Testis (tissue), 3 donors: ENCODE measurements around the gene P2RY4. TPM values are rescaled to one million over a fixed set of nuclear protein-coding genes. Genes with fewer than 3 reads are reported as not detected.
"Not testable (repeated sequence)": the region's sequence is repeated elsewhere in the genome, so short reads cannot be mapped to it uniquely, and the experiment has no call there.

Source experiments
- DNase-seq: peaks from one replicate; pipeline ENCODE4 v3.0.0-alpha.2; 2019
- H3K27ac ChIP-seq, 2 donors: fragments of 200-600 bp; sonication (generic); one replicate each; pipeline ENCODE4 v1.5.1; 2019
- H3K27me3 ChIP-seq: fragments of 200-600 bp; sonication (generic); one replicate; pipeline ENCODE4 v1.5.1; 2019
- H3K36me3 ChIP-seq: fragments of 200-600 bp; sonication (generic); one replicate; pipeline ENCODE4 v1.5.1; 2017; ENCODE audit warnings: low read depth; ENCODE audit errors: missing control alignments
- H3K4me1 ChIP-seq: fragments of 200-600 bp; sonication (generic); one replicate; pipeline ENCODE4 v1.5.1; 2019
- H3K4me3 ChIP-seq, 2 donors: fragments of 200-600 bp; sonication (generic); one replicate each; pipeline ENCODE4 v1.5.1; 2017 to 2019
- H3K9me3 ChIP-seq: fragments of 200-600 bp; sonication (generic); one replicate; pipeline ENCODE4 v1.5.1; 2017
- POLR2A ChIP-seq: fragments of 450-650 bp; IDR thresholded peaks from one replicate; pipeline ENCODE4 v1.6.1; 2017; ENCODE audit warnings: antibody characterized with exemption, mild to moderate bottlenecking, moderate library complexity
- WGBS, 2 donors: methylation state at CpG; one replicate each; pipeline ENCODE4 v1.1.5; 2018; 5-methylcytosine and 5-hydroxymethylcytosine counted together
- intact Hi-C: fragments of 100-400 bp; cut with DNase I; formaldehyde crosslinking; loops from one replicate; pipeline ENCODE4 v1.15.1; 2023; ENCODE audit warnings: low total_unique reads
- polyA plus RNA-seq: library from polyadenylated mRNA; stranded (reverse); fragments of 350-450 nt; fragmentation: Illumina TruSeq; extraction: RNeasy Lipid Tissue Mini Kit (QIAGEN cat#74804); gene quantifications from one replicate; pipeline ENCODE4 v1.2.3, GENCODE V29; 2014; ENCODE audit warnings: low read depth, low replicate concordance; ENCODE audit not compliant: insufficient read depth
- small RNA-seq, 2 donors: library from RNA; depleted of rRNA; stranded (forward); fragments of <200 nt; gene quantifications; one replicate each; pipeline ENCODE3, GENCODE V24; 2016
- total RNA-seq, 2 donors: library from RNA; depleted of rRNA; stranded (reverse); fragments of >200 nt; gene quantifications; one replicate each; pipeline ENCODE4 v1.2.3, GENCODE V29; 2016
- TF ChIP-seq, protein P1 (sequence below), 3 experiments: fragments of 450-650 bp in 2 of 3; fragments of 200-600 bp in 1 of 3; sonication (generic) in 1 of 3; IDR thresholded peaks; one replicate each; pipeline ENCODE4 v1.5.1; 2016 to 2019; ENCODE audit warnings: antibody characterized with exemption in 3 of 3, mild to moderate bottlenecking in 2 of 3, moderate library complexity in 1 of 3

P2RY4 gene
- total and polyA plus RNA-seq, 3 donors from 2014 or later, result 1.2 to 2.3 TPM; not detected in 1

DNA sequence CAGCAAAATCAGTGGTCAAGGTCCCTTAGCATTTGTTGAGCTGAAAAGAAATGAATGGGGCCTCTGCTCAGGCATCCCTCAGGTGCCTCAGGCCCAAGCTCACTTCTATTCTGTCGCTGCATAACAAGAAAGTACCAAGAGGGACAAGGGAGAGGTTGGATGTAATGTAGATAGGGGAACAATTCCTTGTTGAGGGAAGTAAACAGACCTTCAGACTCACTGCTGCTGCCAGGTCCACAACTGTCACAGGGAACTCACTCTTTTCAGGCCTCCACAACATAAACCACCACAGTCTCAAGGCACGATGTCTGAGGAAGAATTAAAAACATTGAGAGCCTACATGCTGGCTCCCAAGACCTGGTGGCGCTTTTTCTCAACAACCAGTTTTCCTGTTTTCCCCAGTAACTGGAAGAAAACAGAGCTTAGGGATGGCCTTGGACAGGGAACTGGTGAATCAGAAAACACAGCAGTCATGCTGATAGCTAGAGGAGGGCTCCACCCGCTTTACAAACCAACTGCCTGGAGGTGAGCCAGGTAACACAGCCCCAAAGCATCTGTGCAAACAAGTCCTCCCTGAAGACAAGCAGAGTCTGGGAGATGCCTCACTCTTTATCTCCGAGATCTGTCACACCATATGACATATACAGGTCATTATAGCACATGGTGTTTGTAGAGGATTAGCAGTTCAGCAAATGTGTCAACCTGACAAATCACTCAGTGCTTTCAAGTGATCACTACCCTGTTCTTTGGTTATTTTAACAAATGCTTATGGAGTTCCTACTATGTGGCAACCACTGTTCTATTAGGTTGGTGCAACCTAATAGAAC is 39.9 kb downstream of the P2RY4 start:
- Histone ChIP-seq H3K9me3 (no peaks in the 10 kb centered on the region), H3K4me3 (no peak overlapping the region), H3K27ac (no peak overlapping the region), H3K4me1 (no peaks in the 10 kb centered on the region), H3K27me3 (no peaks in the 10 kb centered on the region), H3K36me3 (no peaks in the 10 kb centered on the region)
- intact Hi-C loops, result no loop called here
- WGBS, 2 donors, result 43 to 54% methylated on average over 2 to 5 of the region's 5 CpGs
- TF ChIP-seq, protein P1, sequence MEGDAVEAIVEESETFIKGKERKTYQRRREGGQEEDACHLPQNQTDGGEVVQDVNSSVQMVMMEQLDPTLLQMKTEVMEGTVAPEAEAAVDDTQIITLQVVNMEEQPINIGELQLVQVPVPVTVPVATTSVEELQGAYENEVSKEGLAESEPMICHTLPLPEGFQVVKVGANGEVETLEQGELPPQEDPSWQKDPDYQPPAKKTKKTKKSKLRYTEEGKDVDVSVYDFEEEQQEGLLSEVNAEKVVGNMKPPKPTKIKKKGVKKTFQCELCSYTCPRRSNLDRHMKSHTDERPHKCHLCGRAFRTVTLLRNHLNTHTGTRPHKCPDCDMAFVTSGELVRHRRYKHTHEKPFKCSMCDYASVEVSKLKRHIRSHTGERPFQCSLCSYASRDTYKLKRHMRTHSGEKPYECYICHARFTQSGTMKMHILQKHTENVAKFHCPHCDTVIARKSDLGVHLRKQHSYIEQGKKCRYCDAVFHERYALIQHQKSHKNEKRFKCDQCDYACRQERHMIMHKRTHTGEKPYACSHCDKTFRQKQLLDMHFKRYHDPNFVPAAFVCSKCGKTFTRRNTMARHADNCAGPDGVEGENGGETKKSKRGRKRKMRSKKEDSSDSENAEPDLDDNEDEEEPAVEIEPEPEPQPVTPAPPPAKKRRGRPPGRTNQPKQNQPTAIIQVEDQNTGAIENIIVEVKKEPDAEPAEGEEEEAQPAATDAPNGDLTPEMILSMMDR (IDR thresholded peaks at IDR 0.05), result no peak
- TF ChIP-seq POLR2A, result no peak
- DNase-seq, result peak; percentile 31

DNA sequence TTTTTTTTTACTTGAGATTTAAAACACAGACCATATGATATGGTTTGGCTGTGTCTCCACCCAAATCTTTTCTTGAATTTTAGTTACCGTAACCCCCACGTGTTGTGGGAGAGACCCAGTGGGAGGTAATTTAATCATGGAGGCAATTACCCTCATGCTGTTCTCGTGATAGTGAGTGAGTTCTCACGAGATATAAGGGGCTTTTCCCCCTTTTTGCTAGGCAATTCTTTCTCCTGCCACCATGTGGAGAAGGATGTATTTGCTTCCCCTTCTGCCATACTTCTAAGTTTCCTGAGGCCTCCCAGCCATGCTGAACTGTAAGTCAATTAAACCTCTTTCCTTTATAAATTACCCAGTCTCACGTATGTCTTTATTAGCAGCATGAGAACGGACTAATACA is 50.4 kb downstream of the P2RY4 start:
- not testable (repeated sequence) for DNase-seq
- whole genome bisulfite sequencing, 2 donors, result 48 to 53% methylated on average over 6 of the region's 6 CpGs

DNA sequence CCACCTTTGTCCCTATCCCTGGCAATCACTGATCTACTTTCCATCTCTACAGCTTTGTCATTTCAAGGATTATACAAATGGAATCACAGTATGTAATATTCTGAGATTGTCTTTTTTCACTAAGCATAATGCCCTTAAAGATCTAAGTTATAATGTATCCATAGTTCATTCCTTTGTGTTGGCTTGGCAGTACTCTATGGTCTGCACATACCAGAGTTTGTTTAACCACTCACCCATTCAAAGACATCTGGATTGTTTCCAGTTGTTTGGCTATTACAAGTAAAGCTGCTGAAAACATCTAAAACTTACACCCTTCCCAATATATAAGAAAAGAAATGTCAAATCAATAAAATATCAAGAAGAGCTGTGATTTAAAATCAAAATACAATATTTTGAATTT is 51.5 kb downstream of the P2RY4 start:
- Histone ChIP-seq H3K27ac (no peak overlapping the region), H3K27me3 (no peaks in the 10 kb centered on the region), H3K4me3 (no peak overlapping the region), H3K36me3 (no peaks in the 10 kb centered on the region), H3K9me3 (no peaks in the 10 kb centered on the region), H3K4me1 (no peaks in the 10 kb centered on the region)
- intact Hi-C loops, result no loop called here
- no peak for TF ChIP-seq POLR2A
- TF ChIP-seq, protein P1 (IDR thresholded peaks at IDR 0.05), result no peak
- no peak for DNase-seq

More for the DNA sequence above, 50.4 kb downstream of the P2RY4 start:
- H3K9me3 ChIP-seq, intact Hi-C loops, H3K4me3 ChIP-seq, H3K4me1 ChIP-seq, H3K27ac ChIP-seq, H3K36me3 ChIP-seq, H3K27me3 ChIP-seq: not testable (repeated sequence)

Small RNA genes within 50 kb of the gene (small RNA-seq; reads per million reads assigned to genes)
- gene RNA5SP507, result 0 to 0.28 reads per million in 2 donors

Other genes with a start within 250 kb of the P2RY4 start
- 1 to 10 TPM in 1 of 2 donors, under 1 TPM in 1; 0.31 to 3.9 TPM for gene AWAT2, start 210.3 kb downstream of the P2RY4 start, total RNA-seq
- gene AWAT2, start 210.3 kb downstream of the P2RY4 start, polyA plus RNA-seq, result 0.44 TPM
- gene OTUD6A, start 197.7 kb downstream of the P2RY4 start, total RNA-seq, result 10 to 100 TPM in 1 of 2 donors, 1 to 10 TPM in 1; 6.9 to 17.9 TPM
- gene OTUD6A, start 197.7 kb downstream of the P2RY4 start, polyA plus RNA-seq, result 8.1 TPM
- gene IGBP1, start 126.8 kb downstream of the P2RY4 start, total RNA-seq, result 10 to 100 TPM; 35.4 to 40.6 TPM
- gene IGBP1, start 126.8 kb downstream of the P2RY4 start, polyA plus RNA-seq, result 41.2 TPM
- not detected for gene DGAT2L6, start 82.7 kb downstream of the P2RY4 start, total RNA-seq
- gene DGAT2L6, start 82.7 kb downstream of the P2RY4 start, polyA plus RNA-seq, result not detected
- not detected for gene AWAT1, start 25.5 kb downstream of the P2RY4 start, total RNA-seq
- not detected for gene AWAT1, start 25.5 kb downstream of the P2RY4 start, polyA plus RNA-seq
- not detected for gene ARR3, start 8.1 kb upstream of the P2RY4 start, total RNA-seq
- gene ARR3, start 8.1 kb upstream of the P2RY4 start, polyA plus RNA-seq, result not detected
- 1 to 10 TPM; 3.7 to 4.3 TPM for gene RAB41, start 22.0 kb upstream of the P2RY4 start, total RNA-seq
- 5.1 TPM for gene RAB41, start 22.0 kb upstream of the P2RY4 start, polyA plus RNA-seq
- gene PDZD11, start 29.7 kb upstream of the P2RY4 start, total RNA-seq, result 10 to 100 TPM; 24.2 to 25.4 TPM
- gene PDZD11, start 29.7 kb upstream of the P2RY4 start, polyA plus RNA-seq, result 25.0 TPM
- 1 to 10 TPM; 2.0 to 3.6 TPM for gene KIF4A, start 29.9 kb upstream of the P2RY4 start, total RNA-seq
- 2.4 TPM for gene KIF4A, start 29.9 kb upstream of the P2RY4 start, polyA plus RNA-seq
- not detected for gene GDPD2, start 163.1 kb upstream of the P2RY4 start, total RNA-seq
- not detected for gene GDPD2, start 163.1 kb upstream of the P2RY4 start, polyA plus RNA-seq
- 1 to 10 TPM; 5.6 to 7.1 TPM for gene DLG3, start 184.6 kb upstream of the P2RY4 start, total RNA-seq
- 7.8 TPM for gene DLG3, start 184.6 kb upstream of the P2RY4 start, polyA plus RNA-seq